CD4-positive, alpha-beta T cell treated with Interleukin-6 for 4 hours (primary cell): ENCODE measurements around the gene ZSCAN2.
A peak's percentile ranks its signal among the peaks of the same experiment; 100 is the strongest.
"Not testable (repeated sequence)": the region's sequence is repeated elsewhere in the genome, so short reads cannot be mapped to it uniquely, and the experiment has no call there.

Experiments
- DNase-seq: peaks from one replicate; pipeline ENCODE4 v3.0.0-alpha.2; 2020; ENCODE audit warnings: mixed read lengths

The ZSCAN2 gene

DNA sequence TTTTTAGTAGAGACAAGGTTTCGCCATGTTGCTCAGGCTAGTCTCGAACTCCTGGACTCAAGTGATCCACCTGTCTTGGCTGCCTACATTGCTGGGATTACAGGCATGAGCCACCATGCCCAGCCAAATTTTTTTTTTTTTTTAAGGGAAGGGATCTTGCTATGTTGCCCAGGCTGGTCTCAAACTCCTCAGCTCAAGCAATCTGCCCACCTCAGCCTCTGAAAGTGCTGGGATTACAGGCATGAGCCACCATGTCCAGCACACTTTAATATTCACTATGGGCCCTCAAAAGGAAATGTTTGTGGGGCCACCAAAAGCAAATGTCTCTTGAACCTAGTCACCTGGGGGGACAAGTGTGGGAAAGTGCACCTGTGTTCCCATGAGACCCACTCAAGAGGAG is 41.8 kb downstream of the ZSCAN2 start:
- not testable (repeated sequence) for DNase-seq

- DNase-seq = no peak
These were observed 43.0 kb downstream of the ZSCAN2 start for GRCh38 chr15:84643838-84644237.

DNA sequence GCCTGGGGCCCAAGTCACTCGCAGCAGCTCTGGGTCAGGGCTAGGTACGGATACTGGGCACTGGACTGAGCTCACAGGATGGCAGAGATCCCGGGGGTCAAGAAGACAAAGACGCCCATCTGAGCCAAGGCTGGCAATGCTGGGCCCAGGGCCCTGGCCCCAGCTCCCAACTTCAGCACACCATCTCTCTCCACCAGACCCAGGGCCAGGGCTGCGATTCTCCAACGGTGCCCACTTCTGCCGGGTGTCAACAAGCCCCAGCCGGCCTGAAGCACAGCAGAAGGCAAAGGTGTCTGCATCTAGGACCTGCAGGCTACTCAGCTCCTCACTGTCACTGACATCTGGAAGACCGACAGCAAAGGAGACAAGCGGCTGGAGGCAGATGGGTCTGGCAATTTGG is 44.7 kb downstream of the ZSCAN2 start:
- DNase-seq = no peak

GRCh38 chr15:84645997-84646396 is 45.2 kb downstream of the ZSCAN2 start:
- DNase-seq = no peak

- no peak for DNase-seq
These were observed 46.9 kb downstream of the ZSCAN2 start for GRCh38 chr15:84647726-84648125.

GRCh38 chr15:84648539-84648938 is 47.7 kb downstream of the ZSCAN2 start:
- DNase-seq = no peak

GRCh38 chr15:84649706-84650105 is 48.9 kb downstream of the ZSCAN2 start:
- no peak for DNase-seq

DNA sequence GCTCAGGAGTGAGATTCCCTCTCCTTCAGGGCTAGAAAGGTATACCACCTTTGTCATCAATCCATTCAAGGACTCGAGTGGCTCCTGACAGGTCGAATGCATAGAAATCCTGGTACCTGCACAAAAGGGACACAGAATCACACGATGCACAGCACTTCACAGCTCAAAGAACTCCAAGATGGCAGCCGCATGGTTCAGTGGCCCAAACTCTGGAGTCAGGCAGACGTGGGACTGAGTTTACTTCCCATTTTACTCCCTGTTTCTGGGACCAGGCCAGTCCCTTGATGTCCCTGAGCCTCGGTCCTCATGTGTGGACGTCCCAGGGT is 52.7 kb downstream of the ZSCAN2 start:
- no peak for DNase-seq

GRCh38 chr15:84653910-84654688 is 53.3 kb downstream of the ZSCAN2 start, which contains the start of gene WDR73:
WDR73 (minus strand) TSS chr15:84654283; CDS start chr15:84654274, 9 bp downstream.
- DNase-seq = peak; percentile 97

DNA sequence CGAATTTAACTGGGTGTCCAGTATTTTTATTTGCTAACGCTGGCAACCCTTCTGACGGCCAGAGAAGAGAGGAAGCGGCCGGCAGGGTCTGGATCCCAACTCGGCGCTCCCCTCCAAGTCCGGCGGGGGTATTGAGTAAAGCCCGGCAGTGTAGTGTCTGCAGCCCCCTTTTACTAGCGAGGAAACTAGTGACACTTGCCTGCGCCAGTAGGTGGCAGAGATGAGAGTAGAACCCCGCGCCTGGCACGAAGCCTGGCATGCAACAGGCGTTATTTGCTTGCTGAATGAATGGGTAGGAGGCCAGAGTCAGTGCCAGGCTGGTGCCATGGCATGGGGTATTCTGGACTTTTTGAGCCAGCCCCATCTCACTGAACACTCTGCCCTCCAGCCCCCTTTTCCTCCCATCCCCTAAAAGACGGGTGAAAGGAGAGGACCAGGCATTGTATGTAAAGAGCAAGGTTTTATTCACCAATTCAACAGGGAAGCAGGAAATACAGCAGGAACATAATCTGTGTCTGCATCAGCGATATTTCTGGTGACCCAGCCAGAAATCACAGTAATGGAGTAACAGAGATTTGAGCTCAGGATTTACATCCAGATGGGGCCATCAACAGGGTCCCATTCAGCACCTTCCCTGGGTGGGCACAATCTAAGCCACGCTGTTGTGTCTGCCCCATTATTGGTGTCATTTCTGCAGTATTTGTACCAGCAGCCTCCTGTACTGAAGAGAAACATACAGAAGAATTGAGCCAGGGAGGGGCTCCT is 54.1 kb downstream of the ZSCAN2 start:
- peak; percentile 86 for DNase-seq

DNA sequence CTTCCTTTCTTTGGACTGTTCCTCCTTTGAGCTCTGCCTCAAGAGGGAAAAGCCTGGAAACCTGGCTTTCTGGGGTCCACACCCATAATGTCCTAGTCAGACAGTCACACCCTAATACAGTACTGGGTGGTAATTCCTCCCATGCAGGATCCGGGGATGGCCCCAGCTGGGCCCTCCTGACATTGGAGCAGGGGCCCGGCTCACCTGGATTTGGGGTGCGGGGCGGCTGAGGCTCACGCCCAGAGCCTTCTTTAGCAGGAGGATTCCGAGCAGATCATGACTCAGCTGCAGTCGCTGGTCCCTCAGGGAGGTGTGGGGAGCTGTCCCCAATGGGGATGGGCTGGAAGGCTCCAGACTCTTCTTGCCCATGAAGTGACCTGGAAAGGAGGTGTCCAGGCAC is 56.2 kb downstream of the ZSCAN2 start:
- no peak for DNase-seq

DNA sequence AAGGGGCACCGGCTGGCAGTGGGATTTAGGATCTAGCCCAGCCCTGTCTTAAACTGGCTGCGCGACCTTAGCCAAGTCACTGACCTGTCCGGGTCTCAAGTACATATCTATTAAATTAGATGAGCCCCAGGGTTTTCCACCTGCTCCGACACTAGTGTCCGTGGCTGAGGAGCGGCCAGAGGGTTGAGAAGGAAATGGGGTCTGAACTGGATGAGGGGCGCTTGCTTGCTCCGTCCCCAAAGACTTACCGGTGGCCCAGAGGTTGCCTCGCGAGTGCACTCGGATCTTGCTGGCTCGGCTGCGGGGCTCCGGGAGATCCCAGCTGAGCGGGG is 56.9 kb downstream of the ZSCAN2 start:
- DNase-seq = no peak

- peak; percentile 91 for DNase-seq
These were observed 57.4 kb downstream of the ZSCAN2 start, which contains the start of gene NMB for GRCh38 chr15:84658080-84658787. NMB (minus strand) TSS chr15:84658199; CDS start chr15:84658152, 47 bp downstream.

- DNase-seq = no peak
These were observed 58.1 kb downstream of the ZSCAN2 start for GRCh38 chr15:84658788-84659411.

- no peak for DNase-seq
These were observed 59.3 kb downstream of the ZSCAN2 start for GRCh38 chr15:84659904-84660781.

GRCh38 chr15:84661001-84661400 is 60.2 kb downstream of the ZSCAN2 start:
- no peak for DNase-seq

GRCh38 chr15:84666373-84666772 is 65.6 kb downstream of the ZSCAN2 start:
- no peak for DNase-seq

DNA sequence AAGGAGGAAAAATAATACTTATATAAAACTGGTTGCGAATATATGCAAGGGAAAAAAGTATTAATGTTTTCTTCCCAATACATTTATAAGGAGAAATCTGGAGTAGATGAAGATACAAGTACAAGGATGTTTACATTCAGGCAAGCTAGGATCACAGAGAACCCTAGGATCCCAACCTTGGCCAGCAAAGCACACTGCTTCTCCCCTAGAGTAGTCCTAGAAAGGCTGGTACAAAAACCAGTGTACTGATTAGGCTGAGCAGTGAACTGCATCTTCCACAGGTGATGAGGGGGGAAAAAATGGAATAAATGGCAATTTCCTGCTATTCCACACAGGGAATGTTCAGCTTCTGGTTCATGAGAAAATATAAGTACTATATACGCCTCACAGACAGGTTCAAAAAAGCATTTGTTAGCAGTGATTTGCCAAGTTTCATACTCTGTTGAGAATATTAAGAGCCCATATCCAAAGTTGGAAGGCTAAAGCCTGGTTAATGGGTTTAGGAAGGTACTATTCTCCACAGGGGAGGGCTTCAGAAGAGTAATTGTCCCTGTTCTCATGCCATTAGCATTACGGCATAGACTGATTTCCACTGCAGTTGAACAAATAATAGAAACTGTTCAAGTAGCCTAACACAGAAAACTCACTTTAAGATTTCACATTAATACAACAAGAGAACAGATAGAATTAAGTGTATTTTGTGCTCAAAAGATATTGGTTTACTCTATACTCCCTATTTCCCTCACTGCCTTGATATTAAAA is 67.6 kb downstream of the ZSCAN2 start:
- no peak for DNase-seq

DNA sequence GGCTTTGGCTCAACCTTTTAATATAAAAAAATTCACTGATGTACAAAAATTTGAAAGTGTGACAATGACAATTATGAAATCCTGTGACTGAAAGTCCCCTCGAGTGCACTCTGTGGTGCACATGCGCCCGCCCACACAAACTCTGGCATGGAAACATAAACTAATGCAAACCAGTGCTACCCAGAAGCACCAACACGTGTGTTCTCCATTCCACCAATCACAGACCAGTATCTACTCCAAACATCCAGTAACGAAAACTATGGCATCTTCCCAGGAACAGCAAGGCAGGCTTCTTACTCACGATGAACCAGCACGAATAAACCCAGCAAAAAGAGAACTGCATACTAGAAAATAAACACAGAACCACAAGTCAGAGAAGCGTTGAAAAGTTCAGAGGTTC is 68.9 kb downstream of the ZSCAN2 start:
- no peak for DNase-seq

DNA sequence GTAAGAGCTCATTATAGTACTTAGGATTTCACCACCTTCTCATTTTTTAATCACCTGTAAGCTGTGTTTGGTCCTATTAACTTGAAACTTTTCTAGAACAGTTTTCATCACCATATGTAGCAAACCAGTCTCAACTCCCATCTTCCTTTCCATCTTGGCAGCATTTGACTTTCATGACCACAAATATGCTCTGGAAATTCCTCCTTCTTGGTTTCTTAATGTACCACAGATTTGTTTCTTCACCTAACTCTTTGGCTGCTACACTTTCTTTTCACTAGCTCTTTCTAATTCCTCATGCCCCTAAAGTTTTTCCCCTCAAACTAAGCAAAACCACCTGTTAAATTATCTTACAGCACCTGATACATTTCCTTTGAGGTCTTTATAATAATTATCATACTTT is 70.4 kb downstream of the ZSCAN2 start:
- DNase-seq = no peak
